GM18909 (cell line): Measurements from ENCODE around the gene EPHB2.

ENCODE experiments used
- ATAC-seq: cut with Tn5 transposase; IDR thresholded peaks from one replicate; pipeline ENCODE4 v1.9.1; 2021; ENCODE audit warnings: mild to moderate bottlenecking; ENCODE audit not compliant: unreplicated experiment, poor library complexity

The EPHB2 gene

GRCh38 chr1:22896184-22896583, 185.5 kb downstream of the EPHB2 start:
- no peak for ATAC-seq

DNA sequence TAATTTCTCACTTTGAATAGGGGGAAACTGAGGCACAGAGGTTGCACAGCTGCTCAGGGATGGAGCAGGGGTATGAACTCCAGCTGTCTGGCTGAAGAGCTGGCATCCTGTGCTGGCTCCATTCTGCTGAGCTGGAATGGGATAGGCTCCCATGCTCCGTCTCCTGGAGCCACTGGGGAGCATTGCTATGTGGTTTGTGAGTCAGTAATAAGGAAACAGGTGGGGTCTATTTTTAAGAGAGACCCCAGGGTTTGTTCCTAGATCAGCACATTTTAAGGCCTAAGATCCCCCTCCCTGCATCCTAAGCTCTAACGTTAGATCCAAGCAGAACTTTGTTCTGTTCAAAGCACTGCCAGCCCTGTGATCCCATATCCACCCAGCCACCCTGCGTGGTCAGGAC, 189.8 kb downstream of the EPHB2 start:
- ATAC-seq = no peak

GRCh38 chr1:22903113-22903512, 192.5 kb downstream of the EPHB2 start:
- no peak for ATAC-seq

DNA sequence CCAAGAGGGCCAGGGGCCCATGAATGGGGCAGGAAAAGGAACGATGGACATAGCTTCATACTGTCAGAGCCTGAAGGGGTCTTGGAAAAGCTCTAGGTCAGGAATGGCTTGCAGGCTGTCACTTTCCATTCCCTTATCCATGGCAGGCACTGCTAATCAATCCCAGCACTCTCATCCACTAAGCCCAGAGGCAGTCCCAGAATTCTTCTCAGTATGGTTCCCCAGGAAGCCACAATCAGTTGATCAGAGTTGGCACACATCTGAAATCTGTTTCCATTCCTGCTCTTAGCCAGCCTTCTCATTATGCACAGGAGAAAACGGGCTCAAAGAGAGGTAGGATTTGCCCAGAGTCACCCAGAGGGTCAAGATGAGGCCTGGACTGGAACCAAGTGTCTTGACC, 196.3 kb downstream of the EPHB2 start:
- no peak for ATAC-seq

GRCh38 chr1:22907528-22907927, 196.9 kb downstream of the EPHB2 start:
- no peak for ATAC-seq

- ATAC-seq = no peak
Measured at GRCh38 chr1:22908880-22909426, 198.3 kb downstream of the EPHB2 start.

GRCh38 chr1:22910286-22910685, 199.6 kb downstream of the EPHB2 start:
- no peak for ATAC-seq

- ATAC-seq = no peak
Measured at GRCh38 chr1:22910986-22911651, 200.5 kb downstream of the EPHB2 start.

GRCh38 chr1:22912311-22912710, 201.7 kb downstream of the EPHB2 start:
- ATAC-seq = no peak

- ATAC-seq = no peak
Measured at GRCh38 chr1:22913421-22914141, 202.9 kb downstream of the EPHB2 start.

DNA sequence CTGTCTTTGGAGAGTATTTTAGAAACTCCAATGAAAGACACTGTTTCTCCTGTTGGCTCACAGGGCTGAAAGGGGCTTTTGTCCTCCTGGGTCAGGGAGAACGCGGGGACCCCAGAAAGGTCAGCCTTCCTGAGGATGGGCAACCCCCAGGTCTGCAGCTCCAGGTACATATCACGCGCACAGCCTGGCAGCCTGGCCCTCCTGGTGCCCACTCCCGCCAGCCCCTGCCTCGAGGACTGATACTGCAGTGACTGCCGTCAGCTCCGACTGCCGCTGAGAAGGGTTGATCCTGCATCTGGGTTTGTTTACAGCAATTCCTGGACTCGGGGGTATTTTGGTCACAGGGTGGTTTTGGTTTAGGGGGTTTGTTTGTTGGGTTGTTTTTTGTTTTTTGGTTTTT, 203.5 kb downstream of the EPHB2 start:
- ATAC-seq = no peak

DNA sequence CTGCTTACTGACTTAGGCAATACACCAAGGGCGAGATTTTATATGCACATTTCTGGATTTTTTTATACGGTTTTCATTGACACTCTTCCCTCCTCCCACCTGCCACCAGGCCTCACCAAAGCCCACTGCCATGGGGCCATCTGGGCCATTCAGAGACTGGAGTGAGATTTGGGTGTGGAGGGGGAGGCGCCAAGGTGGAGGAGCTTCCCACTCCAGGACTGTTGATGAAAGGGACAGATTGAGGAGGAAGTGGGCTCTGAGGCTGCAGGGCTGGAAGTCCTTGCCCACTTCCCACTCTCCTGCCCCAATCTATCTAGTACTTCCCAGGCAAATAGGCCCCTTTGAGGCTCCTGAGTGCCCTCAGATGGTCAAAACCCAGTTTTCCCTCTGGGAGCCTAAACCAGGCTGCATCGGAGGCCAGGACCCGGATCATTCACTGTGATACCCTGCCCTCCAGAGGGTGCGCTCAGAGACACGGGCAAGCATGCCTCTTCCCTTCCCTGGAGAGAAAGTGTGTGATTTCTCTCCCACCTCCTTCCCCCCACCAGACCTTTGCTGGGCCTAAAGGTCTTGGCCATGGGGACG, 204.1 kb downstream of the EPHB2 start:
- no peak for ATAC-seq

- ATAC-seq = no peak
Measured at GRCh38 chr1:22915231-22915630, 204.6 kb downstream of the EPHB2 start.

DNA sequence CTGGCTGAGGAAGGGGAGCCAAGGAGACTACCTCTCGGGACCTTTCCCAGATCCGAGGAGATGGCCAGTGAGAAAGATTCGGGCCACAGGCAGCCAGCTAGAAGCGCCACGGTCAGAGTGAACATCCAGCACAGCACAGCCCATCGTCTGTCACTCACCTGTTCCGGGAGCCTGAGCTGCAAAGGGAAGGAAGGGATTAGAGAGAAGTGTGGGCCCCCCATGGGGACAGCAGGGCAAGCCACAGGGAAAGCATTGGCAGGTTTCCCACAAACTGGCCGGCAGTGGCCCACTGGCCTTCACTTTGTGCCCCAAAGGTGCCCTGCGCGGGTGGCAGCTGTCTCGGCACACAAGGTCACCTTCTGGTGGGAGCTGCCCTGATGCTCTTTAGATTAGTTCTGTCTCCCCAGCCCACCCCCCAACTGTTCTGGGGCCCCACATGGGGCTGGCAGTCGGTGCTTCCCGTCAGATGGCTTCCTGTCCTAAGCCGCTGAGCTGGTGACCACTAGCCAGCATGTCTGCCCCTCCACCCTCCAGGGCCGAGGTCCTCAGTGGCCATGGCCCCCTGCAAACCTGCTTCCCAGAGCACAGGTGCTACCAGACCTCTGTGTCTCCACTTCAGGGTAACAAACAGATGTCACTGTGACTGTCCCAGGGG, 205.3 kb downstream of the EPHB2 start:
- no peak for ATAC-seq

- ATAC-seq = no peak
Measured at GRCh38 chr1:22916471-22916820, 205.8 kb downstream of the EPHB2 start.

DNA sequence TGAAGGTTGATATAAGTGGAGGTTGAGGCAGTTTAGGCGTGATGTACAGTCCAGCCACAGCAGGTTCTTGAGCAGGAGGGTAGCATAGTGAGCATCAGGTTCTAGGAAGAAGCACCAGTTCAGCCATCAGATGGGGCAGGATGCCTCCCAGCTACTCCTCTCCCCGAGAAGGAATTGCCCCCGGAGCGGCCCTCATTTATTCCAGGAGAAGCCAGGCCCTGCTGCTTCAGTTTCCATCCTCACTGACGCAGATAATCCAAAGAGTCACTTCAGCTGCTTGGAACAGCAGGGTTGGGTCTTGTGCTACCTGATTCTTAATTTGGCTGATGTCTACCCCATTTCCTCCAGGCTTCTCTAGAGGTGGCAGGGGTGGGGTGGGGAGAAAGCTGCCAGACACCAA, 207.3 kb downstream of the EPHB2 start:
- no peak for ATAC-seq

- ATAC-seq = no peak
Measured at GRCh38 chr1:22918644-22919043, 208.0 kb downstream of the EPHB2 start.

GRCh38 chr1:22919341-22920025, 208.8 kb downstream of the EPHB2 start:
- ATAC-seq = no peak

DNA sequence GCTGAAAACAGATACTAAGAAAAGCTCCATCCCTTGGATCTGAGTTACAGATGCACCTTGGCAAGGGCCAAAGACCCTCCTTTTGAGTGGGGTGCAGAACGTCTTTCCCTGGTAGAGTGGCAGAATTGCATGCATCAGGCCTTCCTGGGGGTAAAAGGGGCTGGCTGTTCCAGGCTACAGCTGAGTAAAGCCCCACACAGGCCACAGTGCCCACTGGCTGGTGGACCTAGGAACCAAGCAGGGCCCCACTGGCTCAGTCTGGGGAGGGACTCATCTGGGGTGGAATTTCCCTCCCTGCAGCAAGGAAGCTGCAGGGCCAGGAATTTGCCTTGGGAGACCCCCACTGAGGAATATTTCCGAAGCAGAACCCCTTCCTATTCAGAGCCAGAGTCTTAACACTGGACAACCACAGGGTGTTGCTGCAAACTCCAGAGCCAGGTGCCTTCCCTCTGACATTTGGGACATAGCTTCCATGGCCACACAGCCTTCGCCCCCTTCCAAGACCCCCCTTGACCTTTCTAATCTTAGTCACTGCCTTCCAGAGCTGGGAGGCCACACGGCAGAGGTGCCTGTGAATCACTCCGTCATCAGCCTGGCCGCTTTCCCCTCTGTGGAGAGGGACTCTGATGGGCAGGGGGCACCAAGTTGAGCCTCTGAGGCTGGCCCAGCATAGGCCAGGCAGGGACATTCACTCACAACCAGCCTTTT, 209.5 kb downstream of the EPHB2 start:
- ATAC-seq = no peak
